Activated CD4-positive, alpha-beta T cell treated with anti-CD3 and anti-CD28 coated beads, Interleukin-2, amount 50 U/mL, for 1 hour (primary cell): ENCODE results near the gene SRCAP.

Source experiments
- DNase-seq: peaks from one replicate; pipeline ENCODE4 v3.0.0-alpha.2; 2020

Gene SRCAP

GRCh38 chr16:30698816-30699614 is at the start of gene SRCAP:
Gene SRCAP (plus strand): TSS chr16:30699171. CDS start chr16:30700825, 1,654 bp downstream.
- DNase-seq: peak; percentile 75

- DNase-seq: no peak
Measured at GRCh38 chr16:30649725-30650368, 49.1 kb upstream of the SRCAP start.

DNA sequence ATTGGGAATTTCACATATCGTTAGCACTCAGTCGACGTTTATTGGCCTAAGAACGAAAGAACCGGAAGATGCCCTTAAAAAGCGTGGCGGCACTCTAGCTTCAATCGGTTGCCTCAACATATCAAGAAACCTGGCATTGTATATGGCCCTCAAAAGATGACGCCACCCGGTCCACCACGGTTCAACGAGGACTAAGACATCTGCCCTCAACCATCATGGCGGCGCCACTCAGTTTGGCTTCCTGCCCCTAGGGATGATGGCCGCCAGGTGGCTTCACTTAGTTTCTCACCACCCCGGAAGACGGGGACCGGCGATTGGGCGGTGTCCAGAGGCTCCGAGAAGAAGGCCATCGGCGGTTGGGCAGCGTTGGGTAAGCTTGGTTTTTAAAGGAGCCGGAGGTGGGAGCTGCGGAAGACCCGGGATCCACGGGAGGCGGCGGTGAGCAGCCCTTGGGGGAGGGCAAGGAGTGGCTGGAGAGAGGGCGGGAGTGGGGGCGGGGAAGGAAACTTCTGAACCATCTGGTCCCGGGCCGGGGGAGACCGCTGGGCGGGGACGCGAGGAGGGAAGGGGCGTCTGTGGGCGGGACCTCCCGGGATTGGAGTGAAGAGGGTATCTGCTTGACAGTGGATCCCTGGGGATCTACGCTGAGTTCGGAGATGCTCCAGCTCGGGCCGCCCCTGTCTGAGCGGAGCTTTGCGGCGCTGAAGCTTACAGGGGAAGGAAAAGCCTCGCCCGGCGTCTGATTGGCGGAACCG is 48.4 kb upstream of the SRCAP start, which contains the start of gene PRR14:
Gene PRR14 (plus strand): TSS at position 592 of the 755 bp plus-strand sequence. CDS start 686 bp downstream, outside the sequence.
- peak; percentile 99 for DNase-seq

DNA sequence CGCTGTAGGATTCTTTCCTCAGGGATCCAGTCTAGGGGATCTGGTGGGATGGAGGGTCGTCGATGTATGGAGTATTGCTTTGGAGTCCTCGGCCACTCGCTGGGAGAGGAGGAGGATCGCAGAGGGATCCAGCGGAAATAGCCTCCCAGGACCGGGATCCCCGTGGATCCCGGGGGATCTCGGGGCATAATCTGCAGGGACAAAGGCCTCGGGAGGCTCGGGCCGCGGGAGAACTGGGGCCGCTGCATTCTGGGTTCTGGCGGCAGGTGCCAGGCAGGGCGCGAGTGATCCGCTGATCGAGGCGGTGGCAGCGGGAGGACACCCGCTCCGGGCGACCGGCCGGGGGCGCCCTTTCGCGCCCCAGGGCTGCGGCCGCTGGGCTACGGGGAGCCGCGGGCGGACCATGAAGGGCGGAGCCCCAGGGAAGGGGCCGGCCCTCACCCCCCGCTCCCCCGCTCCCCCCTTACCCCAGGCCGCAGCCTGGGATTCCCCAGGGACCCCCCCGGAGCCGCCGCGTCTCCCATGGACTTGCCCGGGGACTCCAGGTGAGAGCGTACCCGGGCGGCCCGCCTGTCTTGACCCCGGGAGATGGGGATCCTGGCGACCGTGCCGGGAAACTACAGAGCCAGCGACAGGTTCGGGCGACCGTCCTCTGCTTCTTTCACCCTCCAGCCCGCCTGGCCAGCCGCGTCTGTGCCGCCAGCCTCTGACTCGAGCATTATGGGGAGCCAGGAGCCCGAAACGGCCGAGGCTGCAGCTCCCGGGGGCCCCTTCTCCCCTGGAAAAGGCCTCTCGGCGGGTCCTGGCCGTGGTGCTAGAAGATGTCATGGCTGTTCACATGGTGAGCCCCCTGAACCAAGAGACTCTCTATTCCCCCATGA is 47.6 kb upstream of the SRCAP start:
- peak; percentile 69 for DNase-seq

GRCh38 chr16:30652005-30652296 is 47.0 kb upstream of the SRCAP start:
- no peak for DNase-seq

DNA sequence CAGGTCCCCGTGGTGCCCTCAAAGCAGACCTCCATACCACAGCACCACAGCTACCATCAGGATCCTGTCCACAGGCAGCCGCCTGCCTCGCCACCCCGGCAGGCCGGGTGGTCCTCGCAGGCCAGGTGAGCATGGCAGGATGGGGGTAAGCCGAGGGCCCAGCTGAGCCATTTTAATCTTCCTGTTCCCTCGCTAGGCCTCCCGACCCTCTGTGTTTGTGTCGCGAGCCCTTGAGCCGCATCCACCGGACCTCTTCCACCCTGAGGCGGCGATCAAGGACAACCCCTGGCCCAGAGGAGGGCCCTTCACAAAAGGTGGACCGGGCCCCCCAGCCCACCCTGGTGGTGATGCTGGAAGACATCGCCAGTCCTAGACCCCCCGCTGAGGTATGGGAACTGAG is 46.3 kb upstream of the SRCAP start:
- no peak for DNase-seq

DNA sequence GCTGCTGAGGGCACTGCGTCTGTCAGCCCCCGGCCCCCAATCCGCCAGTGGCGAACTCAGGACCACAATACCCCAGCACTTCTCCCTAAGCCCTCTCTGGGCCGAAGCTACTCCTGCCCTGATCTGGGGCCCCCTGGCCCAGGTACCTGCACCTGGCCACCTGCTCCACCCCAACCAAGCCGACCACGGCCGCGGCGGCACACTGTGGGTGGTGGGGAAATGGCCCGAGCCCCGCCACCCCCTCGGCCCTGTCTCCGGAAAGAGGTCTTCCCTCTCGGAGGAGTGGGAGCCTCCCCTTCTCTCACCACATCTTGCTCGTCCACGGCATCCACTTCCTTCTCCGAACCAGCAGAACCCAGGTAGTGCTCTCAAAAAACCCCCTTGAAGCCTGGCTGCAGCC is 44.1 kb upstream of the SRCAP start:
- DNase-seq: no peak

DNA sequence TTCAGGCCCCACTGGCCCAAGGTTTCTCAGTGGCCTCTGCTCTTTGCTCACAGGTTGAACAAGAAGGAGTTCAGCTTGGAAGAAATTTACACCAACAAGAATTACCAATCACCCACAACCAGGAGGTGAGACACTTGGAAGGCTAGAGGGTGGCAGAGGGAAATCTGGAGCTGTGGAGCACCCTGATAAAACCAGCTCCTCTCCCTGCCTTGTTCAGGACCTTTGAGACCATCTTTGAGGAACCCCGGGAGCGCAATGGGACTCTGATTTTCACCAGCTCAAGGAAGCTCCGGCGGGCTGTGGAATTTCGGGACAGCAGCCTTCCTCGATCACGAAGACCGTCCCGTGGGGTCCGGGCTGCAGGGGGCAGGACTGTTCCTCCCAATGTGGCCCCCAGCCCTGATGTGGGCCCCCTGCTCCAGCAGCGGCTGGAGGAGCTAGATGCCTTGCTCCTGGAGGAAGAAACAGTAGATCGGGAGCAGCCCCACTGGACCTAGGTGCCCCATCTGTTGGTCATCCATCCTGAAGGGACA is 43.1 kb upstream of the SRCAP start:
- no peak for DNase-seq

- DNase-seq: no peak
Measured at GRCh38 chr16:30656388-30656787, 42.6 kb upstream of the SRCAP start.

DNA sequence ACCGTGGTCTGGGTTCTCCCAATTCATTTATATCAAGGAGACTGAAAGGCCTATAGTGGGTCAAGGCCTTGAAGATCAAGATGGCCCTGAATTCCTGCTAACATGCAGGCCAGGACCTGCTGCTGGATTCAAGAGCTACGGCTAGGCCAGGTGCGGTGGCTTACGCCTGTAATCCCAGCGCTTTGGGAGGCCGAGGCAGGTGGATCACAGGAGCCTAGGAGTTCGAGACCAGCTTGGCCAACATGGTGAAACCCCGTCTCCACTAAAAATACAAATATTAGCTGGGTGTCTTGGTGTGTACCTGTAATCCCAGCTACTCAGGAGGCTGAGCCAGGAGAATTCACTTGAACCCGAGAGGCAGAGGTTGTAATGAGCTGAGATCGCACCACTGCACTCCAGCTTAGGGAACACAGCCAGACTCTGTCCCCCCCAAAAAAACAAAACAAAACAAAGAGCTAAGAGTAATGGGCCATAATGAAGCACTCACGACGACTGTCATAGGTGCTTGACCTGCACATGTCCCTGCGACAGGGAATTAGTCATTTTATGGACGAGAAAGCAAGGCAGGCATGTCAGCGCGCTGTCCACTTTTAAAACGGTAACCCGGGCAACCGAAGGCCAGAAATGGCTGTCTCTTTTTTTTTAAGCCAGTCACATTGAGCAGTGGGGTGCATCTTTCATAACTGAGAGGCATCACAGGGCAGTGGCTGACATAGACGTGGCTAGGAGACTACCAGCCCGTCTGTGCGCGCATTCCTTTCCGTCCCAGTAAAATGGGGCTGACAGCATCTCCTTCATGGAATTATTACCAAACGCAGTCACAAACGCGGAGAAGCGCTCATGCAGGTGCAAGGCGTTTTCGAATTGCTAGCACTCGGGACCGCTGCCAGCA is 41.8 kb upstream of the SRCAP start:
- no peak for DNase-seq

- peak; percentile 100 for DNase-seq
Measured at GRCh38 chr16:30657866-30658730, 40.9 kb upstream of the SRCAP start, which contains the start of gene FBRS. Gene FBRS (plus strand): TSS chr16:30658431. CDS start chr16:30659519, 1,088 bp downstream.

DNA sequence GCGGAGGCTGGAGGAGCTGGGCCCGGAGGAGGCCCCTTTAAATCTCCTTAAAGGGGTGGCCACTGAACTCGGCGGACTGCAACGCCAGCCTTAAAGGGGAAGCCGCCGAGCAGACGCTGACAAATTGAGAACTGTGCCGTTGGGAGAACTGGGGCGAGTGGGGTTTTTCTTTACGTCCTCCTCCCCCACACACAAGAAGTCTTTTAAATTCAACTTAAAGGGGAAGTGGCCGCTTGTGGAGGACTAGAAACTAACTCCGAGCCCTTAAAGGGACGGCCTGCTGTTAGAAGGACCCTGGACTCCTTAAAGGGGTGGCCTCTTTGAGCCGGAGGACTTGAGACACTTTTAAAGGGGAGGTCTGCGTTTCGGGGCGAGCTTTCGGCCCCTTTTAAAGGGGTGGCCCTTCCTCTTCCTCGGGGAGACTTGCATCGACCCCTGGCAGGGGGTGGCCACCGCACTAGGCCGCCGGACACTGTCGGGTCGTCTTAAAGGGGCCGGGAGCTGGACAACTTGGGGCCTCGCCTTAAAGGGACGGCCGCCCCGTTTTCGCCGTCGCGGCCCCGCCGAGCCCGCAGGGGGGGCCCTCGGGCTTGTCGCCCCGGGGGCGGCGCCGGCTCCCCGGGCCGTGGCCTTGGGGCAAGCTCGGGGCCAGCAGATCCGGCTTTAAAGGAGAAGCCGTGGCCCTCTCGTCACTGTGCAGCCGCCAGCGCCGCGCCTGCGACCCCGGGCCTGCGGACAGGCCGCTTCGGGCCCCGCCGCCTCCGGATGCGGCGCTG is 40.1 kb upstream of the SRCAP start:
- DNase-seq: no peak

DNA sequence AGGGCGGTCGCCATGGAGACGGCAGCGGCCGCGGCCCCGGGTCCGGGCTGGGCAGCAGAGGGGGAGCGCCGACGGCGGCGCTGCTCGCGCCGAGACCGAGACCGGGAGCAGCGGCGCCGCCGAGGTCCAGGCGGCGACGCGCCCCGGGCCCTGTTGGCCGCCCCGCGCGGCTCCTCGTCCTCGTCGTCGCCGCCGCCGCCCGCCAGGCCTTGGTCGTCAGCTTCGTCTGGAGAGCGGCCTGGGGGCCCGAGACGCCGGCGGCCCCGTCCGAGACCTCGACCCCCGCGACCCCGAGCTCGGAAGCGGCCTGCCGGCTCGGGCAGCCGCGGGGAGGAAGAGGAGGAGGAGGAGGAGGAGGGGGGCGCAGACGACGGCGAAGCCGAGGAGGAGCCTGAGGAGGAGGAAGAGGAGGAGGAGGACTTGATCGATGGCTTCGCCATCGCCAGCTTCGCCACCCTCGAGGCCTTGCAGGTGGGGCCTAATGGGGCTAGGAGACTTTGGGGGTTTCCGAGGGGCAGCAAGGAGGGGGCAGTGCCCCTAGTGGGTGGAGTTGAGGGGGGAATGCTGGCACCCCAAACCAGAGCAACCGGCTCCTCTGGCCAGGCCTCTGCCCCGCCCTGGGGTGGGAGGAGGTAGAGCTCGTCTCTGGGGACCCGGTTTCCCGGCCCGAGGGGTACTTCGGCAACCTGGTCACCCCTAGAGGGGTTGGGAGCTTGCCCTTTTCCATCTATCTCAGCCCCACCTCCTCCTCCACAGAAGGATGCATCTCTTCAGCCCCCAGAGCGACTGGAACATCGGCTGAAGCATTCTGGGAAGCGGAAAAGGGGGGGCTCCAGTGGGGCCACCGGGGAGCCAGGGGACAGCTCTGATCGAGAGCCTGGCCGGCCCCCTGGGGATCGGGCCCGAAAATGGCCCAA is 39.2 kb upstream of the SRCAP start:
- peak; percentile 41 for DNase-seq

DNA sequence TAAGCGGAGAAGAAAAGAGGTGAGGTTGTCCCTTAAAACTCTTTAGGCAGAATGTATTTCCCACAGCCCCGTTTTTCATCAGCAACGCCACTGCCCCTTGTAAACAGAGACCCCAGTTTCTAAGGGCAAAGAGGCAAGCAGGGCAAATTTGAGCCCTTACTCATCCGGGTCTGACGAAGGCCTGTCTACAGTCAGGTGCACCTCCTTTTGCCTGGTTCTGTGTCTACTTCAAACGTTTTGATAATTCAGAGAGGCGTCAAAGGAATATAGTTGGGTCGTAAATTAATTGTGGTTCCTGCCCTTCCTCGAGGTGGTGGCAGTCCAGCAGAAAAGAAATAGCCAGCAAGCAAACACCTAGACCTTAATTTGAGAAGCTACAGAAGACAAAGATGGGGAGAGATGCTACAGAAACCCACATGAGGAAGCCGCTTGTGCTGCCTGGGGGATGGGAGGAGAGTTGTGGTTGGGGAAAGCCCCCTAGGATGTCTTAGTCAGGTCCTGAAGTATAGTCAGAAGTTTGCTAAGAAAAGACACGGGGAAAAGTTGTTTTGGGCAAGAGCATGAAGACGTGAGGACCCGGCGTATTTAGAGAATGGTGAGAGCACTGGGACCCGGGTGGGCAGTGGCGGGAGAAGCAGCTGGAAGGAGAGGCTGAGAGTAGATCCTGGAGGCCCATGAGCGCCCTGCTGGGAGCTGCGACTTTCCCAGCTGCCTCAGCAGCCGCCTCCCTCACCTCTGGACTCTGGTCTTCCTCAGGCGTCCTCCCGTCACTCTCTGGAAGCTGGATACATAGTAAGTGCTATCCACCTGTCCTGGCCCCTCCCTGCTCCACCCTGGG is 38.3 kb upstream of the SRCAP start:
- peak; percentile 71 for DNase-seq

DNA sequence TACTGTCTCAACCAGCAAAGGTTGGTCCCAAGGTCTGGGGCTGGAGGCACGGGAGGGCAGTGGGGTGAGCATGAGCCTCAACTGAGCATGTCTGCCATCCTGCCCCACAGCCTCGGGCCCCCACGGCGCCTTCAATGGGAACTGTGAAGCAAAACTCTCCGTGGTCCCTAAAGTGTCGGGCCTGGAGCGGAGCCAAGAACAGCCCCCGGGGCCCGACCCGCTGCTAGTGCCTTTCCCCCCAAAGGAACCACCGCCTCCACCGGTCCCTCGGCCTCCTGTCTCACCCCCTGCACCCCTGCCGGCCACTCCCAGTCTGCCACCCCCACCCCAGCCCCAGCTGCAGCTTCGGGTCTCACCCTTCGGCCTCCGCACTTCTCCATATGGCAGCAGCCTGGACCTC is 36.5 kb upstream of the SRCAP start:
- no peak for DNase-seq

DNA sequence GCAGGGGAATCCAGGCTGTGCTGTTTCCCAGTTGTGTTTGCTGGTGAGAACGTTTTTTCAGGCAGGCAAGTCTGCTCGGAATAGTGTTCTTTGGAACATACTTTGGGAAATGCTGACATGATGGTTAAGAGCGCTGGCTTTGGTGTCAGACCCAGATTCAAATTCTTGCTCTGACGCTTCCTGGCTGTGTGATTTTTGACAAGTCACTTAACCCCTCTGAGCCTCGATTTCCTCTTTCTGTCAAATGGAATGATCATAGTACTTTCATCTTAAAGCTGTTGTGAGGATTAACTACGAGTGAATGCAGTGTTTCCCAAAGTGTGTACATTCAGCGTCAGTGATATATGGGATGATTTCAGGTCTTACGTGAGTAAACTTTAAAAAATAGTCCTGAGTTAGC is 35.9 kb upstream of the SRCAP start:
- no peak for DNase-seq

- DNase-seq: no peak
Measured at GRCh38 chr16:30663820-30664219, 35.2 kb upstream of the SRCAP start.
